ENCODE measurements around the gene SLC22A1.
"Not testable (repeated sequence)": the region's sequence is repeated elsewhere in the genome, so short reads cannot be mapped to it uniquely, and the experiment has no call there.

Gene SLC22A1

GRCh38 chr6:160121558-160121957, at the start of gene SLC22A1:
TSS of gene SLC22A1 (plus strand) at chr6:160121815. CDS start at chr6:160121936, 121 bp downstream.
- no peak for DNase-seq (ENCODE audit: low read depth in 2 of 2)

- DNase-seq (ENCODE audit: low read depth in 2 of 2) = no peak
Observed at GRCh38 chr6:160073272-160073671, 48.3 kb upstream of the SLC22A1 start.

GRCh38 chr6:160076009-160076408, 45.6 kb upstream of the SLC22A1 start:
- DNase-seq (ENCODE audit: low read depth in 2 of 2) = no peak

- DNase-seq (ENCODE audit: low read depth in 2 of 2) = no peak
Observed at GRCh38 chr6:160077024-160077423, 44.6 kb upstream of the SLC22A1 start.

- no peak for DNase-seq (ENCODE audit: low read depth in 2 of 2)
Observed at GRCh38 chr6:160077526-160077925, 44.1 kb upstream of the SLC22A1 start.

- no peak for DNase-seq (ENCODE audit: low read depth in 2 of 2)
Observed at GRCh38 chr6:160078883-160079685, 42.5 kb upstream of the SLC22A1 start.

GRCh38 chr6:160079686-160080043, 42.0 kb upstream of the SLC22A1 start:
- DNase-seq (ENCODE audit: low read depth in 2 of 2) = no peak

GRCh38 chr6:160080097-160080496, 41.5 kb upstream of the SLC22A1 start:
- DNase-seq (ENCODE audit: low read depth in 2 of 2) = no peak

GRCh38 chr6:160081398-160081797, 40.2 kb upstream of the SLC22A1 start:
- DNase-seq (ENCODE audit: low read depth in 2 of 2) = no peak

GRCh38 chr6:160082627-160083026, 39.0 kb upstream of the SLC22A1 start:
- DNase-seq (ENCODE audit: low read depth in 2 of 2) = no peak

- DNase-seq (ENCODE audit: low read depth in 2 of 2) = no peak
Observed at GRCh38 chr6:160084198-160084776, 37.3 kb upstream of the SLC22A1 start.

GRCh38 chr6:160085226-160085625, 36.4 kb upstream of the SLC22A1 start:
- no peak for DNase-seq (ENCODE audit: low read depth in 2 of 2)

GRCh38 chr6:160085713-160086505, 35.7 kb upstream of the SLC22A1 start:
- DNase-seq (ENCODE audit: low read depth in 2 of 2) = no peak

- no peak for DNase-seq (ENCODE audit: low read depth in 2 of 2)
Observed at GRCh38 chr6:160086754-160087153, 34.9 kb upstream of the SLC22A1 start.

- no peak for DNase-seq (ENCODE audit: low read depth in 2 of 2)
Observed at GRCh38 chr6:160088069-160088783, 33.4 kb upstream of the SLC22A1 start.

GRCh38 chr6:160088784-160089533, 32.7 kb upstream of the SLC22A1 start:
- DNase-seq (ENCODE audit: low read depth in 2 of 2) = no peak

GRCh38 chr6:160089534-160089897, 32.1 kb upstream of the SLC22A1 start:
- DNase-seq (ENCODE audit: low read depth in 2 of 2) = no peak

GRCh38 chr6:160090442-160091239, 31.0 kb upstream of the SLC22A1 start:
- not testable (repeated sequence) for DNase-seq (ENCODE audit: low read depth in 2 of 2)

- not testable (repeated sequence) for DNase-seq (ENCODE audit: low read depth in 2 of 2)
Observed at GRCh38 chr6:160092176-160092575, 29.4 kb upstream of the SLC22A1 start.

- no peak for DNase-seq (ENCODE audit: low read depth in 2 of 2)
Observed at GRCh38 chr6:160092602-160093001, 29.0 kb upstream of the SLC22A1 start.

Measured in activated CD4-positive, alpha-beta T cell treated with anti-CD3 and anti-CD28 coated beads for 24 hours (primary cell).